BLaER1 treated with 17β-estradiol and CSF1 and Interleukin-3, amounts not matched to agents 10 nM and 100 nM (cell line): ENCODE data around the gene HRCT1.

Experiments used
- H3K27ac ChIP-seq, 11 experiments: shearing (Covaris generic); formaldehyde crosslinking; 2 replicates each; pipeline ENCODE4 v1.8.1; 2022
- H3K27me3 ChIP-seq, 11 experiments: shearing (Covaris generic); formaldehyde crosslinking; 2 replicates each; pipeline ENCODE4 v1.8.1; 2022
- H3K36me3 ChIP-seq, 11 experiments: shearing (Covaris generic); formaldehyde crosslinking; 2 replicates each; pipeline ENCODE4 v1.8.1; 2022
- H3K4me1 ChIP-seq, 10 experiments: shearing (Covaris generic); formaldehyde crosslinking; 2 replicates each; pipeline ENCODE4 v1.8.1; 2022
- H3K4me2 ChIP-seq, 11 experiments: shearing (Covaris generic); formaldehyde crosslinking; 2 replicates each; pipeline ENCODE4 v1.8.1; 2022
- H3K4me3 ChIP-seq, 10 experiments: shearing (Covaris generic); formaldehyde crosslinking; 2 replicates each; pipeline ENCODE4 v1.8.1; 2022
- H3K9ac ChIP-seq, 11 experiments: shearing (Covaris generic); formaldehyde crosslinking; 2 replicates each; pipeline ENCODE4 v1.8.1; 2022
- H3K9me3 ChIP-seq, 11 experiments: shearing (Covaris generic); formaldehyde crosslinking; replicated peaks in 1 of 11; 2 replicates each; pipeline ENCODE4 v1.8.1; 2022
- H4K20me1 ChIP-seq, 11 experiments: shearing (Covaris generic); formaldehyde crosslinking; 2 replicates each; pipeline ENCODE4 v1.8.1; 2022
- Cebpa-rat ChIP-seq, 11 experiments: shearing (Covaris generic); IDR thresholded peaks; 2 replicates each; pipeline ENCODE4 v1.8.1; 2022

Gene HRCT1

GRCh38 chr9:35942286-35942685 lies 36.3 kb downstream of the HRCT1 start:
- no peaks in the 10 kb centered on the region for H3K27me3 ChIP-seq
- TF ChIP-seq Cebpa-rat (IDR thresholded peaks at IDR 0.05), result no peak; a peak in 1 of 22 replicates
- no peak overlapping the region for H3K9ac ChIP-seq

GRCh38 chr9:35944173-35944572 lies 38.2 kb downstream of the HRCT1 start:
- Histone ChIP-seq H3K27me3 (no peaks in the 10 kb centered on the region), H3K4me1 (peaks cover 11 to 45% (median 40%) of the 10 kb centered on the region in 10 experiments), H4K20me1 (no peaks in the 10 kb centered on the region), H3K27ac (0 out of 22 replicates have a peak overlapping the region, but pooled peaks of 1 of the 11 experiments have one; percentile 14), H3K9me3 (no peaks in the 10 kb centered on the region), H3K4me3 (no peak overlapping the region), H3K36me3 (no peaks in the 10 kb centered on the region), H3K9ac (no peak overlapping the region), H3K4me2 (no peak overlapping the region)
- no peak for TF ChIP-seq Cebpa-rat (IDR thresholded peaks at IDR 0.05)

More at GRCh38 chr9:35942286-35942685, 36.3 kb downstream of the HRCT1 start:
- Histone ChIP-seq H3K4me3 (no peak overlapping the region), H3K27ac (no peak overlapping the region), H3K9me3 (no peaks in the 10 kb centered on the region), H3K36me3 (no peaks in the 10 kb centered on the region), H3K4me1 (peaks cover 24 to 64% (median 59%) of the 10 kb centered on the region in 10 experiments), H4K20me1 (no peaks in the 10 kb centered on the region), H3K4me2 (no peak overlapping the region; a peak in 1 of 22 replicates)

- peak overlapping the region in 4 of 11 experiments; percentile 45 to 63 (median 56); a peak in 5 of 22 replicates for H3K27ac ChIP-seq
- H3K4me3 ChIP-seq, result no peak overlapping the region
- H3K9ac ChIP-seq, result no peak overlapping the region
- H3K4me2 ChIP-seq, result peak overlapping the region in 6 of 11 experiments; percentile 44 to 70 (median 52); a peak in 7 of 22 replicates
- no peaks in the 10 kb centered on the region for H4K20me1 ChIP-seq
- TF ChIP-seq Cebpa-rat (IDR thresholded peaks at IDR 0.05), result no peak
- peaks cover 11 to 38% (median 33%) of the 10 kb centered on the region in 10 experiments for H3K4me1 ChIP-seq
- no peaks in the 10 kb centered on the region for H3K27me3 ChIP-seq
- H3K36me3 ChIP-seq, result no peaks in the 10 kb centered on the region
- no peaks in the 10 kb centered on the region for H3K9me3 ChIP-seq
These were observed 38.8 kb downstream of the HRCT1 start for GRCh38 chr9:35944841-35945240.

- H3K4me3 ChIP-seq, result no peak overlapping the region; a peak in 1 of 20 replicates
- peak overlapping the region in 6 of 11 experiments; percentile 23 to 63 (median 48); a peak in 10 of 22 replicates for H3K27ac ChIP-seq
- peak overlapping the region; percentile 41 to 74 (median 51) for H3K4me2 ChIP-seq
- no peak overlapping the region for H3K9ac ChIP-seq
- no peaks in the 10 kb centered on the region for H4K20me1 ChIP-seq
- no peaks in the 10 kb centered on the region for H3K36me3 ChIP-seq
- H3K27me3 ChIP-seq, result no peaks in the 10 kb centered on the region
- H3K4me1 ChIP-seq, result peaks cover 9 to 32% (median 27%) of the 10 kb centered on the region in 10 experiments
- TF ChIP-seq Cebpa-rat (IDR thresholded peaks at IDR 0.05), result no peak
- H3K9me3 ChIP-seq, result no peaks in the 10 kb centered on the region
These were observed 39.5 kb downstream of the HRCT1 start for GRCh38 chr9:35945341-35946018.

GRCh38 chr9:35948451-35948850 lies 42.4 kb downstream of the HRCT1 start:
- Histone ChIP-seq H3K36me3 (no peaks in the 10 kb centered on the region), H3K27ac (no peak overlapping the region), H3K9me3 (no peaks in the 10 kb centered on the region), H3K4me2 (no peak overlapping the region), H4K20me1 (no peaks in the 10 kb centered on the region), H3K9ac (no peak overlapping the region), H3K4me1 (peaks cover 15 to 31% (median 17%) of the 10 kb centered on the region in 10 experiments), H3K4me3 (no peak overlapping the region), H3K27me3 (no peaks in the 10 kb centered on the region)
- no peak for TF ChIP-seq Cebpa-rat (IDR thresholded peaks at IDR 0.05)

- Histone ChIP-seq H3K4me2 (no peak overlapping the region), H3K9me3 (no peaks in the 10 kb centered on the region), H3K4me3 (no peak overlapping the region), H3K4me1 (peaks cover 15 to 31% (median 17%) of the 10 kb centered on the region in 10 experiments), H3K27me3 (no peaks in the 10 kb centered on the region), H3K36me3 (no peaks in the 10 kb centered on the region), H4K20me1 (no peaks in the 10 kb centered on the region), H3K9ac (no peak overlapping the region), H3K27ac (no peak overlapping the region)
- no peak for TF ChIP-seq Cebpa-rat (IDR thresholded peaks at IDR 0.05)
These were observed 42.9 kb downstream of the HRCT1 start for GRCh38 chr9:35948901-35949318.

GRCh38 chr9:35951736-35952135 lies 45.7 kb downstream of the HRCT1 start:
- Histone ChIP-seq H3K27me3 (no peaks in the 10 kb centered on the region), H4K20me1 (no peaks in the 10 kb centered on the region), H3K27ac (no peak overlapping the region), H3K4me1 (peaks cover 0 to 16% (median 1%) of the 10 kb centered on the region in 10 experiments; a peak in 8 of 20 replicates), H3K9ac (no peak overlapping the region), H3K36me3 (no peaks in the 10 kb centered on the region), H3K4me3 (no peak overlapping the region), H3K4me2 (peak overlapping the region in 2 of 11 experiments; percentile 2 to 3; a peak in 2 of 22 replicates), H3K9me3 (no peaks in the 10 kb centered on the region)
- TF ChIP-seq Cebpa-rat (IDR thresholded peaks at IDR 0.05), result no peak

GRCh38 chr9:35952526-35953191 lies 46.7 kb downstream of the HRCT1 start:
- H3K36me3 ChIP-seq, result no peaks in the 10 kb centered on the region
- no peaks in the 10 kb centered on the region for H3K27me3 ChIP-seq
- no peak overlapping the region for H3K27ac ChIP-seq

GRCh38 chr9:35954942-35955546 lies 49.0 kb downstream of the HRCT1 start:
- Histone ChIP-seq H3K4me1 (peaks cover 0 to 25% (median 7%) of the 10 kb centered on the region in 10 experiments; a peak in 11 of 20 replicates), H4K20me1 (no peaks in the 10 kb centered on the region), H3K9ac (no peak overlapping the region), H3K27me3 (no peaks in the 10 kb centered on the region), H3K4me3 (no peak overlapping the region), H3K36me3 (no peaks in the 10 kb centered on the region), H3K9me3 (no peaks in the 10 kb centered on the region), H3K4me2 (no peak overlapping the region), H3K27ac (no peak overlapping the region)
- TF ChIP-seq Cebpa-rat (IDR thresholded peaks at IDR 0.05), result no peak

More at GRCh38 chr9:35952526-35953191, 46.7 kb downstream of the HRCT1 start:
- no peak for TF ChIP-seq Cebpa-rat (IDR thresholded peaks at IDR 0.05)
- Histone ChIP-seq H4K20me1 (no peaks in the 10 kb centered on the region), H3K9ac (no peak overlapping the region), H3K4me2 (peak overlapping the region in 3 of 11 experiments; percentile 7 to 22 (median 14); a peak in 1 of 22 replicates), H3K4me3 (no peak overlapping the region), H3K9me3 (no peaks in the 10 kb centered on the region), H3K4me1 (peaks cover 0 to 16% (median 1%) of the 10 kb centered on the region in 10 experiments; a peak in 7 of 20 replicates)
